Measurements from ENCODE around the gene TRAFD1.
"Not testable (repeated sequence)": the region's sequence is repeated elsewhere in the genome, so short reads cannot be mapped to it uniquely, and the experiment has no call there.

The TRAFD1 gene

DNA sequence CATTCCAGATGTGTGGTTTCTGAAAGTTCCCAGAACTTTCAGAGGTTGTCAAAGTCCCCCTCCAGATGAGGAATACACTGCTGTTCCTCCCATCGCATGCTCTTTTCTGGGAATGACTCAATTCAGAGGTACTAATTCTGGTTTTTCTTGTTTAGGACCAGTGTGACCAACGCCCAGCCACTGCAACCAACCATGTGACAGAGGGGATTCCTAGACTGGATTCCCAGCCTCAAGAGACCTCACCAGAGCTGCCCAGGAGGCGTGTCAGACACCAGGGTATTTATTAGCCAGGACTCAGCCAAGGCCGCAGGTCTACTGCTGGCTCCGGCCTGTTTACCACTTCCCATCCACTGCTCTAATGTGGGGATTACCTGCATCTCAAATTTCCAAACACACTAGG lies 24.2 kb downstream of the TRAFD1 start:
- H3K4me1 ChIP-seq (ENCODE audit: control insufficient read depth, insufficient read depth, low read length): no peaks in the 10 kb centered on the region
- peaks cover 8% of the 10 kb centered on the region for H3K36me3 ChIP-seq (ENCODE audit: control insufficient read depth, insufficient read depth, low read length)
- no peaks in the 10 kb centered on the region for H3K27me3 ChIP-seq (ENCODE audit: control insufficient read depth, insufficient read depth, low read length)
- no peaks in the 10 kb centered on the region for H3K9me3 ChIP-seq (ENCODE audit: control insufficient read depth, low read length)
- no peak overlapping the region for H3K4me3 ChIP-seq (ENCODE audit: low read length)
- no peak overlapping the region for H3K9ac ChIP-seq (ENCODE audit: low read length)

DNA sequence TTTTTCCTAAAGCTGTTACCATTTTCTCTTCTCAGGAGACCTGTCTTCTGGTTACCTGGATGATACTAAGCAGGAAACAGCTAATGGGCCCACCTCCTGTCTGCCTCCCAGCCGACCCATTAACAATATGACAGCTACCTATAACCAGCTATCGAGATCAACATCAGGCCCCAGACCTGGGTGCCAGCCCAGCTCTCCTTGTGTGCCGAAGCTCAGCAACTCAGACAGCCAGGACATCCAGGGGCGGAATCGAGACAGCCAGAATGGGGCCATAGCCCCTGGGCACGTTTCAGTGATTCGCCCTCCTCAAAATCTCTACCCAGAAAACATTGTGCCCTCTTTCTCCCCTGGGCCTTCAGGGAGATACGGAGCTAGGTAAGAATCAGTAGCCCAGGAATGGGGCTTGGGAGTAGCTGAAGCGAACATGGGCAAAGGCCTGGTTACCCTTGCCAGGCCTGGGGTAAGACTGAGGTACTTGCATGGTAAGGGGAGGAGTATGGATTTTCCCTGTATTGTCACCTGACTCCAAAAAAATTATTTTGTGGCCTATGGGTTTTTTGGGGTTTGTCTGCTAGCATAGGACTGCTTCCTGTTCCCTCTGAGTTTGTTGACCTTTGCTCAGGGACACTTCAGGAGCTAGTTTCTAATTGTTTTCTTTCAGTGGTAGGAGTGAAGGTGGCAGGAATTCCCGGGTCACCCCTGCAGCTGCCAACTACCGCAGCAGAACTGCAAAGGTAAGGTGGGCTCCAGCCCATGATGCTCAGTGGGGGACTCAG lies 26.6 kb downstream of the TRAFD1 start:
- H3K27me3 ChIP-seq (ENCODE audit: control insufficient read depth, insufficient read depth, low read length): no peaks in the 10 kb centered on the region
- H3K9me3 ChIP-seq (ENCODE audit: control insufficient read depth, low read length): no peaks in the 10 kb centered on the region
- no peaks in the 10 kb centered on the region for H3K4me1 ChIP-seq (ENCODE audit: control insufficient read depth, insufficient read depth, low read length)
- H3K36me3 ChIP-seq (ENCODE audit: control insufficient read depth, insufficient read depth, low read length): peaks cover 8% of the 10 kb centered on the region
- no peak overlapping the region for H3K4me3 ChIP-seq (ENCODE audit: low read length)
- no peak overlapping the region for H3K9ac ChIP-seq (ENCODE audit: low read length)

DNA sequence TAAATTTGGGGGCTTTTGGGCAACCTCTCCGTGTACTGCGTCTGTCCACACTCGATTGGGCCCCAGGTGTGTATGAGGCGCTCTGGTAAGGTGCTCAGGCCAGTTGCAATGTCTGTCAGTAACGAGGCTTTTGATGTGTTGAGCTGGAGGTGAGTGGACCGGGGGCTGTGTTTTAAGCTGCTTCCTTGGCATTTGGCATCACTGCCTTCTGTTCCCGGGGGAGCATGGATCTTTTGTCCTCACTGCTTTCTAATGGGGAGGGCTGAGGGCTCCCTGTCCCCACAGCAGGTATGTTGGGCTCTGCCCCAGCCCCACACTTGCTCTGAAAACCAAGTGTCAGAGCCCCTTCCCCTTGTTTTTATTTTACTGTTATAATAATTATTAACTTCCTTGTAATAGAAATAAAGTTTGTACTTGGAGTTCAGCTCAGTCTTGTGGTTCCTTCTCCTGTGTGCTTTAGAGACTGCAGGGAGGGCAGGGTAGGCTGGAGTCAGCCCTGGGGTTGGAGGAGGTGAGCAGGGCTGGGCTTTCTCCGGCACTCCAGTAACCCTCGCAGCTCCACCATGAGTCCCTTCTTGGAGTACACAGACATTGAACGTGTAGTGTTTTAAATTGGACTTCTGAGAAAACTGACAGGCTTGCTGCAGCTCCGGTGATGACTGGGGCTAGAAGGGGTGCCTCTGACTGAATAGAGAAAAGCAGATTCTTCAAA lies 28.0 kb downstream of the TRAFD1 start:
- peaks cover 4% of the 10 kb centered on the region for H3K36me3 ChIP-seq (ENCODE audit: control insufficient read depth, insufficient read depth, low read length)
- H3K4me1 ChIP-seq (ENCODE audit: control insufficient read depth, insufficient read depth, low read length): no peaks in the 10 kb centered on the region
- H3K9me3 ChIP-seq (ENCODE audit: control insufficient read depth, low read length): no peaks in the 10 kb centered on the region
- no peak overlapping the region for H3K9ac ChIP-seq (ENCODE audit: low read length)
- no peaks in the 10 kb centered on the region for H3K27me3 ChIP-seq (ENCODE audit: control insufficient read depth, insufficient read depth, low read length)
- H3K4me3 ChIP-seq (ENCODE audit: low read length): no peak overlapping the region

DNA sequence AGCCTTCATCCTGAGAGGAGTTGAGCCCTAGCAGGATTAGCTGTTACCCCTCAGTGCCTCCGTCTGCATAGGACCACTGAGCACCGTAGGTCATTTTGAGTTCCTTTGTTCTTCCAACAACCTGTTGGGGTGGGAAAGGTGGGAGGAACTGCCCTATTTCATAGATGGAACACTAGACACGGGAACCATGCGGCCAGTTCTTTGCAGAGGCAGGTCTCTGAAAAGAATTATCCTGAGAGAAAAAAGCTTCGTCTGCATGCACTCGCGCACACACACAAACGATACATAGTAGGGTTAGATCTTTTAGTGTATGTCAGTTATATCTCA lies 28.5 kb downstream of the TRAFD1 start:
- Histone ChIP-seq H3K9me3 (ENCODE audit: control insufficient read depth, low read length) (no peaks in the 10 kb centered on the region), H3K4me1 (ENCODE audit: control insufficient read depth, insufficient read depth, low read length) (no peaks in the 10 kb centered on the region), H3K4me3 (ENCODE audit: low read length) (no peak overlapping the region), H3K27me3 (ENCODE audit: control insufficient read depth, insufficient read depth, low read length) (no peaks in the 10 kb centered on the region), H3K9ac (ENCODE audit: low read length) (no peak overlapping the region), H3K36me3 (ENCODE audit: control insufficient read depth, insufficient read depth, low read length) (no peaks in the 10 kb centered on the region)

DNA sequence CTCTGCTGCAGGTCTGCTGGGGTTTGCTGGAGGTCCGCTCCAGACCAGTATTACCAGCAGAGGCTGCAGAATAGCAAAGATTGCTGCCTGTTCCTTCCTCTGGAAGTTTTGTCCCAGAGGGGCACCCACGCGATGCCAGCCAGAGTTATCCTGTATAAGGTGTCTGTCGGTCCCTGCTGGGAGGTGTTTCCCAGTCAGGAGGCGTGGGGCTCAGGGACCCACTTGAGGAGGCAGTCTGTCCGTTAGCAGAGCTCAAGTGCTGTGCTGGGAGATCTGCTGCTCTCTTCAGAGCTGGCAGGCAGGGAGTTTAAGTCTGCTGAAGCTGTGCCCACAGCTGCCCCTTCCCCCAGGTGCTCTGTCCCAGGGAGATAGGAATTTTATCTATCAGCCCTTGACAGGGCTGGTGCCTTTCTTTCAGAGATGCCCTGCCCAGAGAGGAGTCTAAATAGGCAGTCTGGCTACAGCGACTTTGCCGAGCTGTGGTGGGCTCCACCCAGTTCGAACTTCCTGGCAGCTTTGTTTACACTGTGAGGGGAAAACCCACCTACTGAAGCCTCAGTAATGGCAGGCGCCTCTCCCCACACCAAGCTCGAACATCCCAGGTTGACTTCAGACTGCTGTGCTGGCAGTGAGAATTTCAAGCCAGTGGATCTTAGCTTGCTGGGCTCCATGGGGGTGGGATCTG lies 33.2 kb downstream of the TRAFD1 start:
- not testable (repeated sequence) for H3K4me3 ChIP-seq (ENCODE audit: low read length); H3K9me3 ChIP-seq (ENCODE audit: control insufficient read depth, low read length); H3K4me1 ChIP-seq (ENCODE audit: control insufficient read depth, insufficient read depth, low read length); H3K36me3 ChIP-seq (ENCODE audit: control insufficient read depth, insufficient read depth, low read length); H3K9ac ChIP-seq (ENCODE audit: low read length); H3K27me3 ChIP-seq (ENCODE audit: control insufficient read depth, insufficient read depth, low read length)

DNA sequence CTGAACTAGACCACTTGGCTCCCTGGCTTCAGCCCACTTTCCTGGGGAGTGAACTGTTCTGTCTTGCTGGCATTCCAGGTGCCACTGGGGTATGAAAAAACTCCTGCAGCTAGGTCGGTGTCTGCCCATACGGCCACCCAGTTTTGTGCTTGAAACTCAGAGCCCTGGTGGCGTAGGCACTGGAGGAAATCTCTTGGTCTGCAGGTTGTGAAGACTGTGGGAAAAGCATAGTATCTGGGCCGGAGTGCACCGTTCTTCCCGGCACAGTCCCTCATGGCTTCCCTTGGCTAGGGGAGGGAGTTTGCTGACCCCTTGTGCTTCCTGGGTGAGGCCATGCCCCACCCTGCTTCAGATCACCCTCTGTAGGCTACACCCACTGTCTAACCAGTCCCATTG lies 33.8 kb downstream of the TRAFD1 start:
- Histone ChIP-seq H3K27me3 (ENCODE audit: control insufficient read depth, insufficient read depth, low read length) (no peaks in the 10 kb centered on the region), H3K4me1 (ENCODE audit: control insufficient read depth, insufficient read depth, low read length) (no peaks in the 10 kb centered on the region), H3K9me3 (ENCODE audit: control insufficient read depth, low read length) (no peaks in the 10 kb centered on the region), H3K9ac (ENCODE audit: low read length) (no peak overlapping the region), H3K4me3 (ENCODE audit: low read length) (no peak overlapping the region), H3K36me3 (ENCODE audit: control insufficient read depth, insufficient read depth, low read length) (no peaks in the 10 kb centered on the region)

DNA sequence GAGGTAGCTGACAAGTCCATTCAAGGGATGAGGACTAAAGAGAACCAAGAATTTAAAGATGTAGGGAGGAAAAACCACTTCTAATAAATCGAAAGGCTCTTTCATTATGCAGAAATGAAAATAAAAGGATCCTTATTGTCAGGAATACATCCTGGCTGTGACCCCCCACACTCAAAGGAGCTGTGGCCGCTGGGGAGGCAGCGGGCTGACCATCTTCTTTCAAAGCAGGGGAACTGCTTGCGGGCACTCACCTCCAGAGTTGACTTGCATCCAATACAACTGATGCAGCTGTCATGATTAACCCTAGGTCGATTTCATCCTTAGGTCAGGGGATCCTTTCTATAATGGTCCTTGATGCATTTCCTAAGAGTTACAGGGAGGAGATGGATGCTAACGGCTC lies 35.3 kb downstream of the TRAFD1 start:
- no peaks in the 10 kb centered on the region for H3K4me1 ChIP-seq (ENCODE audit: control insufficient read depth, insufficient read depth, low read length)
- no peaks in the 10 kb centered on the region for H3K27me3 ChIP-seq (ENCODE audit: control insufficient read depth, insufficient read depth, low read length)
- no peak overlapping the region for H3K4me3 ChIP-seq (ENCODE audit: low read length)
- H3K9me3 ChIP-seq (ENCODE audit: control insufficient read depth, low read length): no peaks in the 10 kb centered on the region
- H3K9ac ChIP-seq (ENCODE audit: low read length): no peak overlapping the region
- no peaks in the 10 kb centered on the region for H3K36me3 ChIP-seq (ENCODE audit: control insufficient read depth, insufficient read depth, low read length)

DNA sequence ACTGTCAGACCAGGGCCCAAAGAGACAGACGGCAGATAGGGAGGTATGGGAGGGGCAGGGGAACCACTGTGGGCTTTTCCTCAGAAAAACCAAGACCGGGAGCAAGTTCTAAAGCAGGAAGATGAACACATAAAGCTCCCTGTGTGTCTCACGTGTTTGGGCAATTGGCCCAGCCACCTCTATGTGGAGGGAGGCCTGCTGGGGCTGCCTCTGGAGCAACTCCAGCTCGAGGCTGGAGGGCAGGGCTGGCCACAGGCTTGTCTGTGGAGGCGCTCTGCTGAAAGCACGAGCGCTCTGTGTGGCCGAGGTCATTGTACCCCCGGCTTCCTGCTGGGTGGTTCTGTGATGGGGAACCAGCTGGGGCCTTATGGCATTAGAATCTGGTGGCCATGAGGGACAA lies 36.4 kb downstream of the TRAFD1 start:
- Histone ChIP-seq H3K9me3 (ENCODE audit: control insufficient read depth, low read length) (no peaks in the 10 kb centered on the region), H3K9ac (ENCODE audit: low read length) (no peak overlapping the region), H3K27me3 (ENCODE audit: control insufficient read depth, insufficient read depth, low read length) (no peaks in the 10 kb centered on the region), H3K4me3 (ENCODE audit: low read length) (no peak overlapping the region), H3K36me3 (ENCODE audit: control insufficient read depth, insufficient read depth, low read length) (no peaks in the 10 kb centered on the region), H3K4me1 (ENCODE audit: control insufficient read depth, insufficient read depth, low read length) (no peaks in the 10 kb centered on the region)

DNA sequence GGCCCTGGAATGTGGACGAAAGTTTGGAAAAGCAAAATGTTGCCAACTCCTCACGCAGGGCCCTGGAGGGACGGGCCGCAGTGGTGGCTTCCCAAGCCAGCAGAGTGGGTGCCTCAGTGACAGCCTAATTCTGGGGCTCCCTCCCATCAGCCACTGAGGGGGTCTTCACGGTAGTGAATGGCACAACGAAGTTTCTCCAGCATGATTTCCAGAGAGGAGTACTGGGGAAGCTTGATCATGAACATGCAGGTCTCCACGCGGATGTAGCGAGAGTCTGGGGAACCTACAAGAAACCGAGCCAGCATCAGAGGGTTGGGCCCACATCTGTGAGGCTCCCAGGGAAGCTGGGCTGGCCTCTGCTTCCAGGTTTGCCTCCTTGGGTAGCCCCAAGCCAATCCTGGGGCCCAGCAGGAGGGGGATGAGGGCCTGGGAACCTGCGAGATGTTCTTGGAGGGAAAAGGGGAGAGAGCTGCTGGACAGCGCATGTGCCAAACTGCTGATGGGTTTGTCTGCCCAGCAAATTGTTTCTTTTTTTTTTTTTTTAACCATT lies 37.0 kb downstream of the TRAFD1 start:
- H3K4me3 ChIP-seq (ENCODE audit: low read length): no peak overlapping the region
- H3K9me3 ChIP-seq (ENCODE audit: control insufficient read depth, low read length): no peaks in the 10 kb centered on the region
- no peaks in the 10 kb centered on the region for H3K36me3 ChIP-seq (ENCODE audit: control insufficient read depth, insufficient read depth, low read length)
- no peaks in the 10 kb centered on the region for H3K27me3 ChIP-seq (ENCODE audit: control insufficient read depth, insufficient read depth, low read length)
- H3K9ac ChIP-seq (ENCODE audit: low read length): no peak overlapping the region
- H3K4me1 ChIP-seq (ENCODE audit: control insufficient read depth, insufficient read depth, low read length): no peaks in the 10 kb centered on the region

DNA sequence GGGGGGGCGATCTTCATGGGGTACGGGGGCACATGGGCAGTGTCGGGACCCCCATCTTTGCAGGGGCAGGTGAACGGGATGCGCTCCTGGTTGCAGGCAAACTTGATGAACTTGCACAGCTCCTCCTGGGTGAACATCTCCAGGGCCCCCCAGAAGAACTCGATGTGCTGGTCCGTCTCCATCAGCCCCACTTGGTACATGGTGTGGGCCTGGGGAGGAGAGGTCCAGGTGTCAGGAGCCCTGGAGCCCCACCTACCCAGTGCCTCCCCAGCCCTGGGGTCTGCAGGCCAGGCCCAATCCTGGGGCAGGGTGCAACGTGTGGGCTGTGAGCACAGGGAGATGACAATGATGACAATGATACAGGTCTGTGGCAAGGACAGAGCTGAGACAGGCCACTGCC lies 37.7 kb downstream of the TRAFD1 start:
- no peaks in the 10 kb centered on the region for H3K9me3 ChIP-seq (ENCODE audit: control insufficient read depth, low read length)
- no peaks in the 10 kb centered on the region for H3K27me3 ChIP-seq (ENCODE audit: control insufficient read depth, insufficient read depth, low read length)
- no peak overlapping the region for H3K4me3 ChIP-seq (ENCODE audit: low read length)
- no peak overlapping the region for H3K9ac ChIP-seq (ENCODE audit: low read length)
- no peaks in the 10 kb centered on the region for H3K36me3 ChIP-seq (ENCODE audit: control insufficient read depth, insufficient read depth, low read length)
- H3K4me1 ChIP-seq (ENCODE audit: control insufficient read depth, insufficient read depth, low read length): no peaks in the 10 kb centered on the region

DNA sequence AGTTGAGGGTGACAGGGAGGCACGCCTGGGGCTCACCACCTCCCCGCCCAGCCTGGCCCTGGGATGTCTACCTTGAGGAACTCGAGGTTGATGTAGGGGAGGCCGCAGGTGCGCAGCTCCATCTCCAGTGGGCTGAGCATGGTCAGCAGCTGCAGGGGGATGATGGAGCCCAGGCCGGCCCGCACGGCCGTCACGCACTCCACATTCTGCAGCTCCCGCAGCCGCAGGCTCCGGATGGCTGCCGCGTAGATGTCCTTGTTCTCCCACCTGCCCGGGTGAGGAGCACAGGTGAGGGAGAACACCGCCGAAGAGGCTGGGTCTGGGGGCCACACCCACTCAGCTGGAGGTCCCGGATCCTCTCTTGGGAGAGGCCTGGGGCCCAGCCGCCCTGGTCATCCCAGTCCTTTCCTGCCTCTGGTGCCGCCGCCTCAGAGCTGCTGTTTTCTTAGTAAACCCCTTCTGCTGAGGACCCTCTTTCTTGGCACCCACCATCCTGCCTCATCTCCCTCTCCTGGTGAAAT lies 38.2 kb downstream of the TRAFD1 start:
- Histone ChIP-seq H3K27me3 (ENCODE audit: control insufficient read depth, insufficient read depth, low read length) (no peaks in the 10 kb centered on the region), H3K4me1 (ENCODE audit: control insufficient read depth, insufficient read depth, low read length) (no peaks in the 10 kb centered on the region), H3K36me3 (ENCODE audit: control insufficient read depth, insufficient read depth, low read length) (no peaks in the 10 kb centered on the region), H3K9ac (ENCODE audit: low read length) (no peak overlapping the region), H3K4me3 (ENCODE audit: low read length) (no peak overlapping the region), H3K9me3 (ENCODE audit: control insufficient read depth, low read length) (no peaks in the 10 kb centered on the region)

All from mucosa of stomach (tissue), 1 donor.